Ecto neural progenitor cell (in vitro differentiated cells): ENCODE data around the gene NOSIP.

ENCODE experiments used
- DNase-seq: peaks from one replicate; pipeline ENCODE4 v3.0.0-alpha.2; 2018; ENCODE audit warnings: low spot score

The NOSIP gene

DNA sequence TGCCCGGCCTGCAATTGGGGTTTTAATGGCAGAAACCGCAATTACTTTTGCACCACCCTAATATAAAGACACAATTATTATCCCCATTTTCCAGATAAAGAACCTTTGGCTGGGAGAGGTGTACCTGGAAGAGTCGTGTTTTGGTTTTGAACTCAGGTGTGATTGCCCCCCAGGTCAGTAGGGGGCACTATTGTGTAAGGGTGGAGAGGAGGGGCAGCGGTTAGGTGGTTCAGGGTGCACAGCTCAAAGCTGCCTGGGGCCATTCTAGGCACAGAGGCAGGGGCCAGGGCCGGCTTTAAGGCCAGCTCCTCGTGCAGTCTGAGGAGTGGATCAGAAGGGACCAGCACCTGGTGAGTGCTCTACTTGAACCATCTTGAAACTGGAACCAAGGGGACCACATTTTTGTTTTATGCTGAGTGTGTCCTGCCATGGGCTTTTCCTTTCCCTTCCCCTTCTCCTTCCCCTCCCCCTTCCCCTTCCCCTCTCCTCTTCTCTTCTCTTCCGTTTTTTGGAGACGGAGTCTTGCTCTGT is 73.7 kb downstream of the NOSIP start:
- DNase-seq = peak; percentile 83
